B cell (primary cell): ENCODE results near the gene GRIK2.

Experiments used
- EZH2 ChIP-seq: IDR thresholded peaks from 2 replicates; pipeline ENCODE4 v1.6.1; 2012; ENCODE audit warnings: borderline replicate concordance, low read depth, mild to moderate bottlenecking, moderate library complexity, low read length; ENCODE audit not compliant: insufficient read depth, poor library complexity, severe bottlenecking
- TF ChIP-seq, protein P1 (sequence below): fragments of 200-600 bp; IDR thresholded peaks from one replicate; pipeline ENCODE4 v1.8.0; 2022; ENCODE audit warnings: antibody characterized with exemption, mild to moderate bottlenecking

DNA sequence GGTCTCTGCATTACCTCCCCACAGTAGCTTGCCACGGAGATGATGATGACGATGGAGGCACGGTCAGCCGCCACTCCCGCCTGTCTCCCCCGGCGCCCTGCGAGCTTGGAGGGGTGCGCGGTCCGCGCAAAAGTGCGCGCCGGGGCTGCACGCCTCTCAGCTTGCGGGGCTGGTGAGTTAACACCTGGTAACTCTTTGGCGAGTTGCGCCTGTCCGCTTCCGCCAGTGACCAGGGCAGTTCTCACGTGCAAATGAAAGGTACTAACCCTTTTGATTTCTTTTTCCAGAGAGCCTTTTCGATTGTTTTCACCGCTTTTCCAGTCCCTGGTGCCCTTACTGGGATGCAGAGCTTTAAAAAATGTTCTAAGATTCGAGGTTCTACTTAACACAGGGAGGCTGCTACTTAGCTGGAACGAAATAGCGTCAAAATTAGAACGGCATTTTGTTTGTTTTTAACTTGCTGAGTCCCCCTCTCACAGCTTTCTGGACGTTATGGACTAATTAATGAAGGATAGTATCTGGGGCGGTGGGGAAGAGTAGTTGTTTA lies 6.2 kb downstream of the GRIK2 start:
- TF ChIP-seq EZH2: no peak
- TF ChIP-seq, protein P1, sequence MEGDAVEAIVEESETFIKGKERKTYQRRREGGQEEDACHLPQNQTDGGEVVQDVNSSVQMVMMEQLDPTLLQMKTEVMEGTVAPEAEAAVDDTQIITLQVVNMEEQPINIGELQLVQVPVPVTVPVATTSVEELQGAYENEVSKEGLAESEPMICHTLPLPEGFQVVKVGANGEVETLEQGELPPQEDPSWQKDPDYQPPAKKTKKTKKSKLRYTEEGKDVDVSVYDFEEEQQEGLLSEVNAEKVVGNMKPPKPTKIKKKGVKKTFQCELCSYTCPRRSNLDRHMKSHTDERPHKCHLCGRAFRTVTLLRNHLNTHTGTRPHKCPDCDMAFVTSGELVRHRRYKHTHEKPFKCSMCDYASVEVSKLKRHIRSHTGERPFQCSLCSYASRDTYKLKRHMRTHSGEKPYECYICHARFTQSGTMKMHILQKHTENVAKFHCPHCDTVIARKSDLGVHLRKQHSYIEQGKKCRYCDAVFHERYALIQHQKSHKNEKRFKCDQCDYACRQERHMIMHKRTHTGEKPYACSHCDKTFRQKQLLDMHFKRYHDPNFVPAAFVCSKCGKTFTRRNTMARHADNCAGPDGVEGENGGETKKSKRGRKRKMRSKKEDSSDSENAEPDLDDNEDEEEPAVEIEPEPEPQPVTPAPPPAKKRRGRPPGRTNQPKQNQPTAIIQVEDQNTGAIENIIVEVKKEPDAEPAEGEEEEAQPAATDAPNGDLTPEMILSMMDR: no peak
